Activated T-helper 1 cell treated with anti-CD3 and anti-CD28 coated beads, Interleukin-12 subunit alpha, Interleukin-12 subunit beta, Interleukin-2, Interleukin-4 antibody, amounts not matched to agents 30 ng/mL and 10 ng/mL and 1 ng/mL, durations not matched to agents 14 hours and 24 hours and 36 hours (primary cell): ENCODE measurements around the gene OR4E1. TPM values are rescaled to one million over a fixed set of nuclear protein-coding genes. Genes with fewer than 3 reads are reported as not detected.
A peak's percentile ranks its signal among the peaks of the same experiment; 100 is the strongest.

ENCODE experiments used
- DNase-seq: peaks from one replicate; pipeline ENCODE4 v3.0.0; 2021; ENCODE audit warnings: low spot score
- H3K27ac Mint-ChIP-seq: one replicate; pipeline ENCODE4 v1.8.0; 2021; ENCODE audit warnings: mild to moderate bottlenecking, mixed read lengths
- H3K27me3 Mint-ChIP-seq: one replicate; pipeline ENCODE4 v1.8.0; 2022; ENCODE audit warnings: mild to moderate bottlenecking, moderate library complexity, mixed read lengths; ENCODE audit not compliant: insufficient read depth
- H3K36me3 Mint-ChIP-seq: one replicate; pipeline ENCODE4 v1.8.0; 2021; ENCODE audit warnings: low read depth, mixed read lengths
- H3K4me1 Mint-ChIP-seq: one replicate; pipeline ENCODE4 v1.8.0; 2021; ENCODE audit warnings: low read depth, mixed read lengths
- H3K4me3 Mint-ChIP-seq: one replicate; pipeline ENCODE4 v1.8.0; 2021; ENCODE audit warnings: mild to moderate bottlenecking, moderate library complexity, mixed read lengths
- H3K9me3 Mint-ChIP-seq: one replicate; pipeline ENCODE4 v1.8.0; 2021; ENCODE audit warnings: mixed read lengths
- intact Hi-C: fragments of 100-400 bp; cut with micrococcal nuclease; formaldehyde crosslinking; loops from one replicate; pipeline ENCODE4 v1.15.1; 2024
- total RNA-seq: library from RNA; stranded (reverse); gene quantifications from 2 replicates; pipeline ENCODE4 v1.2.3, GENCODE V29; 2022

Gene OR4E1
- total RNA-seq, 1 donor from 2014 or later, result not detected

DNA sequence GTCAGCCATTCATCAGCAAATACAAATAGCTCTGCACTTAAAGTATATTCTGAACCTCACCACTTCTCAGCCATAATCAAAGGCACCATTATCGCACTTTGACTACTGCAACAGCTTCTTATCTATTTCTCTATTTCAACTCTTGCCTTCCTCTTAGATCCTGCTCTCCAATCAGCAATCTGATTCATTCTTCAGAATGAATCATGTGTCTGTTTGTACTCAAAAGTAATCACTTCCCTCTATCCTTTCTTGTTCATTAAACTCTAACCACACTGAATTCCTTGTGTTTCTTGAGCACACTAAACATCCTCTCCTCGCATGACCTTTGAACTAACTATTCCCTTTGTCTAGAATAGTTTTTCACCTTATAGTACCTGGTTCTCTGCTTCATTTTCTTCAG lies 12.8 kb upstream of the OR4E1 start:
- H3K27ac Mint-ChIP-seq, result no peak overlapping the region
- H3K36me3 Mint-ChIP-seq, result no peaks in the 10 kb centered on the region
- intact Hi-C loops, result no loop called here
- H3K4me3 Mint-ChIP-seq, result no peak overlapping the region
- H3K4me1 Mint-ChIP-seq, result no peaks in the 10 kb centered on the region
- DNase-seq, result no peak
- H3K9me3 Mint-ChIP-seq, result no peaks in the 10 kb centered on the region
- H3K27me3 Mint-ChIP-seq, result peaks cover 11% of the 10 kb centered on the region

DNA sequence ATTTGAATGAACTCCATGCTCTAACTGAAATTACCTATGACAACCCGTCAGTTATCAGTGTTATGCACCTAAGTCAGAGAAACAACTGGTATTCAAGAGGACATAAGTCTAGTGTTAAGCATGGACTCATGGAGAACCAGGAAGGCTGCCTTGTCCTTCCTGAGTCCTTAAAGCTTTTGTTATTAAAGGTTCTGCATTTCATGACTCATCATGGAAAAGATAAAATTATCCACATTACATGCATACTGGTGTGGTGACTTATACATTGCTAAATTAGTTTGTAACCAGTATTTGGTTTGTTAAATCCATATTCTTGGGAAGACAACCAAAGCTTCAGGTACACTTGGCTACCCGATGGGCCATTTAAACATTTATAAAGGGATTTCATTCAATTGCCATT lies 6.5 kb upstream of the OR4E1 start:
- Mint-ChIP-seq H3K27ac (no peak overlapping the region), H3K27me3 (peaks cover 5% of the 10 kb centered on the region), H3K4me3 (no peak overlapping the region), H3K36me3 (no peaks in the 10 kb centered on the region), H3K4me1 (no peaks in the 10 kb centered on the region), H3K9me3 (no peaks in the 10 kb centered on the region)
- no peak for DNase-seq
- intact Hi-C loops, result no loop called here

DNA sequence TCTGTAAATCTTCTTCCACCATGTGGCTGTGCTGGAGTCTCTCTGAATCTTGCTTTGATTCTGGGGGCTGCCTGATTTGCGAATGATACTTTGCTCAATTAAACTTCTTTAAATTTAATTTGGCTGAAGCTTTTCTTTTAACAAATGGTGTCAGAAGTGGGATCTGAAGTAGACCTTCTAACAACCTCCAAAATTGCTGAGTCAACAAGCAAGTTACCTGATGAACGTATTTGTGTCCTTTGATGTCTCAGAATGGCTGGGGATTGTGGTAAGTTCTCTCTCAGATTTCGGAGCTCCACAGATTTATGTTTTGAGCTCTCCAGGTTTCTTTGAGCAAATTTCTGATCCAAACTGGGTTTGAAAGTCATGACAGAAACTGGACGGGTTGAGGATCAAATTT lies 1.9 kb upstream of the OR4E1 start:
- no peaks in the 10 kb centered on the region for H3K9me3 Mint-ChIP-seq
- H3K36me3 Mint-ChIP-seq, result no peaks in the 10 kb centered on the region
- H3K4me3 Mint-ChIP-seq, result no peak overlapping the region
- H3K4me1 Mint-ChIP-seq, result no peaks in the 10 kb centered on the region
- no peak overlapping the region for H3K27ac Mint-ChIP-seq
- peaks cover under 1% of the 10 kb centered on the region for H3K27me3 Mint-ChIP-seq
- no peak for DNase-seq
- intact Hi-C loops, result no loop called here

DNA sequence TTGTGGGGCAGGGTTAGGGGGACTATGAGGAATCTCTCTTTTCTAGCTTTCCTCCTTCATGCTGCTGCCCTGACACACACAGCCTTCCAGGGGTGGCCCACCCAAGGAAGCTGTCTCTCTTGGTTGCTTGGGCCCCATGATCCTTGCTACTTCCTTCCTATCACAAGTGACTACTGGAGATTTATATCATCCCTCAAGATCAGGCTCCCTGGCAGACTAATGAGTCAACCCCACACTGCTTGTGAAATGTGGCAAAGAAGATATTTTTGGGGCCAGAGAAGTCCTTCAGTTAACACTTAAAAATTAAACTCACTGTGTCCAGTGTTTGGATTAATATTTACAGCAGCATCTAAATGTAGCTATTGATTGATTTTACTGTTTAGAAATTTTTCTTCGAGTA lies 1.5 kb downstream of the OR4E1 start:
- no peaks in the 10 kb centered on the region for H3K36me3 Mint-ChIP-seq
- no peaks in the 10 kb centered on the region for H3K9me3 Mint-ChIP-seq
- H3K27me3 Mint-ChIP-seq, result peaks cover 14% of the 10 kb centered on the region
- H3K4me3 Mint-ChIP-seq, result no peak overlapping the region
- intact Hi-C loops, result no loop called here
- no peaks in the 10 kb centered on the region for H3K4me1 Mint-ChIP-seq
- DNase-seq, result no peak
- no peak overlapping the region for H3K27ac Mint-ChIP-seq

DNA sequence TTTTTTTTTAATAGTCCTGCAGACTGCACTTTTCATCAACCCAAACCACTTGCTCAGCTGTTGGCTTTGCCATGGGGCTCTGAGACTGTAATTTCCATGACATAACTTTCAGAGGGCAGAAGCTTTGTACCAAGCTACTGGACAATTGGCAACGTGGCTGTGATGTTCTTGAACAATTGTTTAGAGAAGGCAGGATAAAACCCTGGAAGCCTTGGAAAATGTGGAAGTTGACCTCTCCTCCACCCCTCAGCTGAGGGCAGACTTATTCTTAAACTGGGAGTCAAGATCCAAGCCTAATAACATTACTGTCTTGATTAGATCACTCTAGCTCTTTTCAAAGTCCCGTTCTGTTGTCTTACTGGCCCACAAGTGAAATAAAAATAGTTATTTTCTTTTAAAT lies 2.2 kb downstream of the OR4E1 start:
- Mint-ChIP-seq H3K27me3 (peaks cover 14% of the 10 kb centered on the region), H3K4me1 (no peaks in the 10 kb centered on the region), H3K27ac (no peak overlapping the region), H3K9me3 (no peaks in the 10 kb centered on the region), H3K4me3 (no peak overlapping the region), H3K36me3 (no peaks in the 10 kb centered on the region)
- no peak for DNase-seq
- intact Hi-C loops, result no loop called here

DNA sequence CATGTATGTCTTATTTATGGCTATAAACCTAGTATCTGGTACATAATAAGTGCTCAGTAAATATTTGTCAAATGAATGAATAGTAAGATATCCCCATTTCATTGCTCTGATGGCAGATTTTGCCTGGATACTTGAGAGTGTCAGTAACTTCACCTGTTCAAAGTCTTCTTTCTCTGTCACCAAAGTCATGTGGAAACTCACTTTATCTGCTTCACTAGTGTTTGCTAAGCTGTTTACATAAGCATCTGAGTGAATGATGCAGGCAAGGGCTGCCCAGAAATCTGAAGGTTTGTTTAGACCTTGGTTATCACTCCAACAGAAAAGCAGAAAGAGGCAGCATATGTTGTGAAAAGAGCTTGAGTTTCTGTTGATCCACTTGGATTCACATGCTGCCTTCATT lies 4.3 kb downstream of the OR4E1 start:
- Mint-ChIP-seq H3K9me3 (no peaks in the 10 kb centered on the region), H3K27me3 (peaks cover 14% of the 10 kb centered on the region)
- intact Hi-C loops, result no loop called here

DNA sequence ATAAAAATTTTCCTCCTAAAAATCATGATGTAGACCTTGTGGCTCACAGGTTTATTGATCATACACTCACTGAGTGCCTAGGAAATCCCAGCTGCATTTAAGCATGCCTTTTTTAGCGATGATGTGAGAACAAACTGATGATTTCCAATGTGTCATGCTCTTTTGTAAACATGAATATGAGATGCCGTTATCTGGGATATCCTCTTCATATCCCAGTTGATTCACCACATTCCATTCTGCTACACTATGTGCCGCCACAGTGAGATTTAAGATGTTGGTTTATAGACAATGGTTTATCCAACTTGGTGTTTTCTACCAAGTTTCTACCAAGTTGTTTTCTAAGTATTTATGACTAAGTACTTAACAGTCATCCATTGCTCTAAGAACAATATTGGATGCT lies 5.2 kb downstream of the OR4E1 start:
- H3K9me3 Mint-ChIP-seq, result no peaks in the 10 kb centered on the region
- no peak for DNase-seq
- no peak overlapping the region for H3K27ac Mint-ChIP-seq
- intact Hi-C loops, result no loop called here
- peaks cover 14% of the 10 kb centered on the region for H3K27me3 Mint-ChIP-seq
- H3K36me3 Mint-ChIP-seq, result no peaks in the 10 kb centered on the region
- no peak overlapping the region for H3K4me3 Mint-ChIP-seq
- H3K4me1 Mint-ChIP-seq, result no peaks in the 10 kb centered on the region

More for the DNA sequence above, 4.3 kb downstream of the OR4E1 start:
- Mint-ChIP-seq H3K4me1 (no peaks in the 10 kb centered on the region), H3K36me3 (no peaks in the 10 kb centered on the region), H3K27ac (no peak overlapping the region), H3K4me3 (no peak overlapping the region)
- DNase-seq, result no peak

DNA sequence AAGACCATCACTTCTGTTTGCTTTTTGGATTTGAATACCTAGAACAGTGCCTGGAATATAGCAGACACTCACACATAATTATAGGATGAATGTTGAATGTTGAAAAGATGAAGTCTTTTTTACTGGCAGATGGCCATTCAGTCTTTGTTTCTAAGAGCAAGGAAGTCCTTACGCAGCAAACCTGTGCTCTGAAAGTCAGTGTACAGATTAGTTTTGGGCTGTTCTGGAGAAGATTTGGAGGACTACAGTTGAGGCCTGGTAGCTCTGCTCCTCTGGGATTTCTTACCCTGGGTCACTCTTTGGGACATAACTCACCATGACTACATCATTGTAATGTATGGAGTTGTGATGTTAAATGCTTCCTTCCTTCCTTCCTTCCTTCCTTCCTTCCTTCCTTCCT lies 16.6 kb downstream of the OR4E1 start:
- no peak for DNase-seq
- Mint-ChIP-seq H3K27me3 (peaks cover 13% of the 10 kb centered on the region), H3K27ac (no peak overlapping the region), H3K36me3 (no peaks in the 10 kb centered on the region), H3K4me3 (no peak overlapping the region), H3K9me3 (no peaks in the 10 kb centered on the region), H3K4me1 (no peaks in the 10 kb centered on the region)
- intact Hi-C loops, result no loop called here

DNA sequence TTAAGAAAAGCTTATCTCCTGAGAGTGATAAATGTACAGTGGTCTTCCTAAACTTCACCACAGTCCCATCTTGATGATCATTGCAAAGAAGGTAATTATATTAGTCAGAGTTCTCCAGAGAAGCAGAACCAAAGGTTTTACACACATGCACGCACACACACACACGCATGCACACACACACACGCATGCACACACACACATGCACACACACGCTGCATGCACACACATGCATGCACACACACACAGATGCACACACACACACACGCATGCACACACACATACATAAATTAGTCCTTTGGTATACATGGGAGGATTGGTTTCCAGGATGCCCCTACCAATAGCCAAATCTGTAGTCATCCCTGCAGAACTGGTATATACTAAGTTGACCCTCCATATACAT lies 19.4 kb downstream of the OR4E1 start:
- Mint-ChIP-seq H3K27ac (no peak overlapping the region), H3K36me3 (no peaks in the 10 kb centered on the region), H3K4me3 (no peak overlapping the region), H3K9me3 (no peaks in the 10 kb centered on the region), H3K27me3 (peaks cover 8% of the 10 kb centered on the region), H3K4me1 (no peaks in the 10 kb centered on the region)
- intact Hi-C loops, result no loop called here
- no peak for DNase-seq

DNA sequence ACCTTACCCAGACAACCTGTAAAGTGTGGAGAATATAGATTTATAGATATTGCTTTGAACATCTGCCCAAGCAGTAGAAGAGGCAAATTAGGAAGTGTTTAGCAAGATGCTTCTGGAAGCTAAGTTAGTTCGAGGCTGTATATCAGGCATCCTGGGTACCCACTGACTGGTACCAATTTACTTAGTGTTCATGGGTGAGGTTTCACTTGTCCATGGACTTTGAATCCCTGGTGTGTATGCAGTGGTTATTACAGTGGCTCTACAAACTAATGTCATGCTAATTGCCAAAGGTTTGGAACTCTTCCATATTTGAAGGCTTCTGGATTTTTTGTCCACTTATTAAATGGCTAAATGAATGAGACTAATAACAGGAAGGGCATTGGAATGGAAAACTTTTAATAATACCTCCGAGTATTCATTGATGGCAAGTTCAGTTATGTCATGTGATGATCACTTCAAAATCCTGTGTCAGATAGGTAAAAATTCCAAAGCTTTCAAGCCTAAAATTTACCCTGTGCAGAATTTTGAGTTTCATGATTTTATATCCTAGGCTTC lies 20.2 kb downstream of the OR4E1 start, which contains the start of gene OR4E2:
OR4E2 (plus strand) TSS at position 505 of the 555 bp plus-strand sequence. CDS start 11,248 bp downstream, outside the sequence.
- Mint-ChIP-seq H3K4me1 (no peaks in the 10 kb centered on the region), H3K4me3 (no peak within 1 kb of the TSS)
- intact Hi-C loops, result no loop called here

DNA sequence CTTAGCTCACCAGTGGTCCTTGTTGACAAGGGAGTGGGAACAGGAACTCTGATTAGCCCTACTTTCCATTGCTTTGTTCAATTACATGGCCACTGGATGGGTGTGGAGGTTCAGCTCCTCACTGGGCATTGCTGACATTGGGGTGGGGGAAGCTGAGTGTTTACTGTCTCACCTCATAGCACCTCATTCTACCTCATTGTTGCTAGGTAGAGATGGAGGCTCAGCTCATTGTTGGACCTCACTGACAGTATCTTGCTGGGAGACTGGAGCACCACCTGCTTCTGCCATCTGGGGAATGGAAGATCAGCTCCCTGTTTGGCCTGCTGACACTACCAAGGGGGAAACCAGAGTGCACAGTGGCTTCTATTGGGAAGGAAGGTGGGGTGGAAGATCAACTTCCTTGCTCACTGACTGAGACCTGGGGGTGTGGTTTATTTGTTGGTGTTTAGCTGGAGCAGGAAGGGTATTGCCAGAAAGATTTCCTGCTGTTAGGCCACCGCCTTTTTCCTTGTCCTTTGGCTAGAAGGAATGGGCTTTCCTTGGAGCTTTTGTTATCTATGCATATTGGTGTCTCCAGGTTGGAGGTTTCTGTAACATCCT lies 21.3 kb downstream of the OR4E1 start:
- Mint-ChIP-seq H3K9me3 (no peaks in the 10 kb centered on the region), H3K36me3 (no peaks in the 10 kb centered on the region), H3K27ac (no peak overlapping the region), H3K4me3 (no peak overlapping the region), H3K4me1 (no peaks in the 10 kb centered on the region), H3K27me3 (peaks cover 10% of the 10 kb centered on the region)
- no peak for DNase-seq
- intact Hi-C loops, result no loop called here

More for the DNA sequence above, 20.2 kb downstream of the OR4E1 start, which contains the start of gene OR4E2:
- no peak within 1 kb of the TSS for H3K27ac Mint-ChIP-seq
- H3K36me3 Mint-ChIP-seq, result no peaks in the 10 kb centered on the region
- H3K27me3 Mint-ChIP-seq, result peaks cover 8% of the 10 kb centered on the region
- DNase-seq, result no peak
- H3K9me3 Mint-ChIP-seq, result no peaks in the 10 kb centered on the region

DNA sequence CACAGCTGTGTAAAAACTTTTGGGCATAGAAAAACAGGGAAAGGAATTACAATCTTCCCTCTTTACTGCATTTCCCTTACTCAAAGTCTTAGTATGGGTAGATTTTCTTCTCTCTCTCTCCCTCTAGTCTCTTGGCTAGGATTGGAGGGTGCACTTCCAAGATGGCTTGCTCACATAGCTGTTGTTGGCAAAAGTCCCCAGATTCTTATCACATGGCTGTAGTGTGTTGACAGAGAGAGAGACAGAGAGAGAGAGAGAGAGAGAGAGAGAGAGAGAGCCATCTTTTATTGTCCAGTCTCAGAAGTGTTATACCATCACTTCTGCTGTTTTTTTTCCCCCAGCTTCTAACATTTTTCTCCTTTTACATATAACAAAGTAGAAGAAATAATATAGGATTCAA lies 26.2 kb downstream of the OR4E1 start:
- Mint-ChIP-seq H3K9me3 (no peaks in the 10 kb centered on the region), H3K36me3 (no peaks in the 10 kb centered on the region), H3K4me1 (no peaks in the 10 kb centered on the region), H3K4me3 (no peak overlapping the region), H3K27ac (no peak overlapping the region), H3K27me3 (peaks cover 3% of the 10 kb centered on the region)
- no peak for DNase-seq
- intact Hi-C loops, result loop anchor here (10.0 kb wide), 1 partner anchor 877 kb away; no protein-coding TSS in a partner anchor

DNA sequence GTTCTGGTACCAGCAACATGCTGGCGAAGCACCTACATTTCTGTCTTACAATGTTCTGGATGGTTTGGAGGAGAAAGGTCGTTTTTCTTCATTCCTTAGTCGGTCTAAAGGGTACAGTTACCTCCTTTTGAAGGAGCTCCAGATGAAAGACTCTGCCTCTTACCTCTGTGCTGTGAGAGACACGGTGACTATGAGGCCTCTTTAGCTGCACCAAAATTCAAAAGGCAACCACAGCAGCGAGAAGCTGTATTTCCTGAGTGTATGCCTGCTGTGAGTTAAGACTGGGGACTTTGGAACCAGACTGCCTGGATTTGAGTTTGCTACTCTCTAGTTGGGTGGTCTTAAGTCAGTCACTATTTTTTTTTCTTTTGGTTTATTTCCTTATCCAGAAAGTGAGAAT lies 30.2 kb downstream of the OR4E1 start:
- H3K36me3 Mint-ChIP-seq, result no peaks in the 10 kb centered on the region
- no peaks in the 10 kb centered on the region for H3K9me3 Mint-ChIP-seq
- H3K27me3 Mint-ChIP-seq, result peaks cover 10% of the 10 kb centered on the region
- H3K4me1 Mint-ChIP-seq, result no peaks in the 10 kb centered on the region
- H3K27ac Mint-ChIP-seq, result no peak overlapping the region
- intact Hi-C loops, result loop anchor here (10.0 kb wide), 1 partner anchor 881 kb away; no protein-coding TSS in a partner anchor
- peak overlapping the region; percentile 15 for H3K4me3 Mint-ChIP-seq
- DNase-seq, result no peak
